PC-3 (cell line): ENCODE data around the gene GALNS. TPM values are rescaled to one million over a fixed set of nuclear protein-coding genes. Genes with fewer than 3 reads are reported as not detected.

ENCODE experiments used
- ATAC-seq: fragments of 200-7000 bp; cut with Tn5 transposase; 2 replicates; pipeline ENCODE4 v1.9.1; 2020; ENCODE audit warnings: mild to moderate bottlenecking, moderate library complexity
- BruUV-seq: library from RNA; stranded (reverse); fragments of 400-500 nt; replicated peaks from 2 replicates; lab custom pipeline; 2021; lab: Mats Ljungman, UMichigan
- CTCF ChIA-PET: fragments of 300-600 bp; sonication (Branson Sonifier 250); formaldehyde crosslinking; loops from one replicate; lab custom pipeline; 2022; ENCODE audit warnings: antibody characterized with exemption; lab: Charles Lee
- POLR2A ChIA-PET: fragments of 300-600 bp; sonication (Branson Sonifier 250); formaldehyde crosslinking; loops from one replicate; lab custom pipeline; 2022; ENCODE audit warnings: antibody characterized with exemption; ENCODE audit not compliant: unreplicated experiment; lab: Charles Lee
- DNase-seq: peaks from one replicate; pipeline ENCODE4 v3.0.0-alpha.2; 2015
- H2AFZ ChIP-seq: fragments of 300-600 bp; sonication (generic); 2 replicates; pipeline ENCODE4 v1.6.0; 2016; ENCODE audit warnings: antibody characterized with exemption, low read length
- H3F3A ChIP-seq: fragments of 300-600 bp; sonication (generic); one replicate; pipeline ENCODE4 v1.6.0; 2017; ENCODE audit warnings: antibody characterized with exemption, low read length, control low read depth, mild to moderate bottlenecking; ENCODE audit not compliant: unreplicated experiment
- H3K27ac ChIP-seq: fragments of 300-600 bp; sonication (generic); 2 replicates; pipeline ENCODE4 v1.5.1; 2016; ENCODE audit warnings: mild to moderate bottlenecking, low read length
- H3K27me3 ChIP-seq: fragments of 300-600 bp; sonication (generic); 2 replicates; pipeline ENCODE4 v1.6.1; 2016; ENCODE audit warnings: low read length, mixed read lengths
- H3K36me3 ChIP-seq: fragments of 300-600 bp; sonication (generic); 2 replicates; pipeline ENCODE4 v1.6.1; 2016; ENCODE audit warnings: low read depth, mixed run types, low read length, mixed read lengths
- H3K4me1 ChIP-seq: fragments of 300-600 bp; sonication (generic); 2 replicates; pipeline ENCODE4 v1.5.1; 2016; ENCODE audit warnings: low read length; ENCODE audit not compliant: insufficient read depth
- H3K4me2 ChIP-seq: fragments of 300-600 bp; sonication (generic); 2 replicates; pipeline ENCODE4 v1.6.0; 2016; ENCODE audit warnings: low read length
- H3K4me3 ChIP-seq: fragments of 300-600 bp; sonication (generic); 2 replicates; pipeline ENCODE4 v1.5.1; 2016; ENCODE audit warnings: mild to moderate bottlenecking, low read length, mixed read lengths
- H3K79me2 ChIP-seq: fragments of 300-600 bp; sonication (generic); 2 replicates; pipeline ENCODE4 v1.6.1; 2017; ENCODE audit warnings: low read length, mixed read lengths
- H3K9ac ChIP-seq: fragments of 300-600 bp; sonication (generic); 2 replicates; pipeline ENCODE4 v1.6.0; 2016; ENCODE audit warnings: mild to moderate bottlenecking, low read length
- H3K9me2 ChIP-seq: fragments of 300-600 bp; sonication (generic); replicated peaks from 2 replicates; pipeline ENCODE4 v1.6.1; 2016; ENCODE audit warnings: mixed run types, low read length, mixed read lengths
- H3K9me3 ChIP-seq: fragments of 300-600 bp; sonication (generic); 2 replicates; pipeline ENCODE4 v1.6.1; 2016; ENCODE audit warnings: low read length, mixed read lengths
- H4K20me1 ChIP-seq: fragments of 300-600 bp; sonication (generic); 2 replicates; pipeline ENCODE4 v1.6.1; 2016; ENCODE audit warnings: low read length, mixed read lengths
- EZH2 ChIP-seq: fragments of 300-600 bp; sonication (generic); IDR thresholded peaks from one replicate; pipeline ENCODE4 v1.6.1; 2017; ENCODE audit warnings: antibody characterized with exemption, mild to moderate bottlenecking, low read length; ENCODE audit not compliant: unreplicated experiment
- EZH2phosphoT487 ChIP-seq: fragments of 300-600 bp; sonication (generic); IDR thresholded peaks from 2 replicates; pipeline ENCODE4 v1.6.1; 2018; ENCODE audit warnings: mild to moderate bottlenecking, antibody characterized with exemption, low read length, borderline replicate concordance
- intact Hi-C: fragments of 100-400 bp; cut with micrococcal nuclease; formaldehyde crosslinking; loops from 2 replicates; pipeline ENCODE4 v1.9.0; 2023
- total RNA-seq: library from RNA; depleted of rRNA; stranded (reverse); fragments of >200 nt; gene quantifications from 2 replicates; pipeline ENCODE4 v1.2.3, GENCODE V29; 2014
- TF ChIP-seq, protein P1 (sequence below): fragments of 300-600 bp; sonication (generic); conservative IDR thresholded peaks from 2 replicates; pipeline ENCODE4 v1.5.1; 2017; ENCODE audit warnings: antibody characterized with exemption, low read depth, mild to moderate bottlenecking, low read length

The GALNS gene
- total RNA-seq, 1 experiment from 2014 or later = 18.3 TPM

DNA sequence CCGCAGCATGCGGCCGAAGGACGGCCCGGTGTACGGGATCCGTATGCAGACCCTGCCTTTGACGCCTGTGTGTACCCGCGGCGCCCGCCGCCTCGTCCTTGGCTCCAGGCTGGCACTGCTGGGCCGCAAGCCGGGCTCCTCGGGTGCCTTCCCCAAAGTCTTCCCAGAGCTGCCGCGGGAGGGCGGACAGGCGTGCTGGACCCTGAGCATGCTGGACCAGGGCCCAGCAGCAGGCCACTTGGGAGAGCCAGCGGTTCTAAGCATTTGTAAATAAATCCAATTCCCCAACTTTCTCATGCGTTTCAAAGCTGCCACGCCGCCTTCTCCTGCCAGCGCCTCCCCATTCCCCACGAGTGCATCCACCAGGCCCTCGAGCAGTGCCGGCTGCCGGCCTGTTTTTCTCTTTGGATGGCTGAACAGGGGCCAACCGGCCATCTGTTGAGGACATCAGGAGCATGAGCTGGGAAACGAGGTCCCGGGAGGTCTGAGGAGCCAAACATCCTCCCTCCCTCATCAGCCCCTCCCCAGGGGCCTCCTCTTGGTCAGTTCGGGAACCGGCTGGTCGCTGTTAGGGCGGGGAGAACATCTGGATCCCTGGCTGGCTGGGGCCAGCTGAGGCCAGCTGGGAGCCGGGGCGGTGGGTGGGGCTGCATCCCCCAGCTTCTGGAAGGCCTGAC, 30.2 kb upstream of the GALNS start:
- no peak overlapping the region for H3K4me3 ChIP-seq
- H3K79me2 ChIP-seq = no peaks in the 10 kb centered on the region
- no peak overlapping the region for H3K27ac ChIP-seq
- no peaks in the 10 kb centered on the region for H3K9me2 ChIP-seq
- H4K20me1 ChIP-seq = no peaks in the 10 kb centered on the region
- no peaks in the 10 kb centered on the region for H3K27me3 ChIP-seq
- H3F3A ChIP-seq = no peaks in the 10 kb centered on the region
- no TSS peak for BruUV-seq
- ChIA-PET POLR2A (no interaction called here), CTCF (no interaction called here)
- no peaks in the 10 kb centered on the region for H3K9me3 ChIP-seq
- no peak overlapping the region for H3K9ac ChIP-seq
- intact Hi-C loops = no loop called here
- no peak overlapping the region for H2AFZ ChIP-seq
- no peaks in the 10 kb centered on the region for H3K36me3 ChIP-seq
- ATAC-seq = no peak
- DNase-seq = no peak
- TF ChIP-seq EZH2phosphoT487 (no peak), EZH2 (no peak)
- H3K4me2 ChIP-seq = no peak overlapping the region
- H3K4me1 ChIP-seq = peaks cover 6% of the 10 kb centered on the region; the same call in 1 of the 2 replicates

DNA sequence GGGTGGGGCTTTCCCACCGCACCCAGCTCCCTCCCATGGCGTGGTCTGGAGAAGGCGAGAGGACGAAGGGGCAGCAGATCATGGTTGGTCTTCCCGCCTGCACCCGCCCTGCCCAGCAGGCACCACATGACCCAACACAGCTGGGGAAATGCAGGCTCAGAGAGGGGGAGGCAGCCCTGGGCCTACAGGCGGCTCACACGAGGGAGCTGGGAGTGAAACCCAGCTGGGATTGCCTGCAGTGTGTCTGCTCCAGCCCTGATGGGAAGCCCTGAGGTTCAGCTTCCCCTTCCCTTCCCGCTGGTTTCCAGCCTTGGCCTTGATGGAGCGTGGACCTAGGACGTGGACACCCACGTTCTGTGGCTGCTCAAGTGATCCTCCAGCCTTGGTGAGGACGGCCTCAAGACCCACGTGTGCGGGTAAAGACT, 29.7 kb upstream of the GALNS start:
- H3K4me3 ChIP-seq = no peak overlapping the region
- no TSS peak for BruUV-seq
- H3K4me2 ChIP-seq = no peak overlapping the region
- H3K4me1 ChIP-seq = peaks cover 6% of the 10 kb centered on the region; the same call in 1 of the 2 replicates
- no peaks in the 10 kb centered on the region for H4K20me1 ChIP-seq
- POLR2A ChIA-PET = no interaction called here
- H3K9ac ChIP-seq = no peak overlapping the region
- no peak overlapping the region for H3K27ac ChIP-seq
- no peaks in the 10 kb centered on the region for H3K9me3 ChIP-seq
- no peaks in the 10 kb centered on the region for H3K27me3 ChIP-seq
- no peak overlapping the region for H2AFZ ChIP-seq
- intact Hi-C loops = no loop called here
- ATAC-seq (no peak), DNase-seq (no peak)
- no peaks in the 10 kb centered on the region for H3F3A ChIP-seq
- TF ChIP-seq EZH2phosphoT487 (no peak), EZH2 (no peak)
- TF ChIP-seq, protein P1, sequence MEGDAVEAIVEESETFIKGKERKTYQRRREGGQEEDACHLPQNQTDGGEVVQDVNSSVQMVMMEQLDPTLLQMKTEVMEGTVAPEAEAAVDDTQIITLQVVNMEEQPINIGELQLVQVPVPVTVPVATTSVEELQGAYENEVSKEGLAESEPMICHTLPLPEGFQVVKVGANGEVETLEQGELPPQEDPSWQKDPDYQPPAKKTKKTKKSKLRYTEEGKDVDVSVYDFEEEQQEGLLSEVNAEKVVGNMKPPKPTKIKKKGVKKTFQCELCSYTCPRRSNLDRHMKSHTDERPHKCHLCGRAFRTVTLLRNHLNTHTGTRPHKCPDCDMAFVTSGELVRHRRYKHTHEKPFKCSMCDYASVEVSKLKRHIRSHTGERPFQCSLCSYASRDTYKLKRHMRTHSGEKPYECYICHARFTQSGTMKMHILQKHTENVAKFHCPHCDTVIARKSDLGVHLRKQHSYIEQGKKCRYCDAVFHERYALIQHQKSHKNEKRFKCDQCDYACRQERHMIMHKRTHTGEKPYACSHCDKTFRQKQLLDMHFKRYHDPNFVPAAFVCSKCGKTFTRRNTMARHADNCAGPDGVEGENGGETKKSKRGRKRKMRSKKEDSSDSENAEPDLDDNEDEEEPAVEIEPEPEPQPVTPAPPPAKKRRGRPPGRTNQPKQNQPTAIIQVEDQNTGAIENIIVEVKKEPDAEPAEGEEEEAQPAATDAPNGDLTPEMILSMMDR = no peak
- no peaks in the 10 kb centered on the region for H3K36me3 ChIP-seq
- no peaks in the 10 kb centered on the region for H3K79me2 ChIP-seq
- no peaks in the 10 kb centered on the region for H3K9me2 ChIP-seq
- CTCF ChIA-PET = no interaction called here

DNA sequence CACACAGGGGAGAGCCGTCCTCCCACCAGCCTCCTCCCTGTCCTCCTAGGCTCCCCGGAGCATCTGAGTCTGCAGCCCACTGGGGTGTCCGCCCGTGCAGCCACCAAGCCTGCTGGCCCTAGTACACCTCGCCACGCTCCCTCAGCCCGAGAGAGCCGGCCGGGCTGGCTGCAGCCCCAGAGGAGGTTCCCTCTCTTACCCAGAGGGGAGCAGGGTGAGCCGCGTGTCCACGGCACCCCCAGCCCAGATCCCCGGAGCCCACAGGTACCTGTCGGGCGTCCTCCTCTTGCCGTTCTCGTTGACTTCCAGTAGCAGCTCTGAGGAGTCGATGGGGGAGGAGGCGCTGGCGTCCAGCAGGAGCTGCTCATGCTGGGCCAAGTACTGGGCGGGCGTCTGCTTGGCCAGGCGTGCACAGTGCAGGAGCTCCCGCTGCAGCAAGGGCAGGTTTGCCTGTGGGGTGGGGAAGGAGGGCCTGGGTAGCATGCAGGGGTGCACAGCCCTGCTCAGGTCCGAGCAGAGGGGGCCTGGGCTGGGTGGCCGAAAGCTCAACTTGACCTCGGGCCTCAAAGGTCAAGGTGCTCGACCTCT, 29.0 kb upstream of the GALNS start:
- Histone ChIP-seq H3K4me2 (no peak overlapping the region), H3K4me3 (no peak overlapping the region), H2AFZ (no peak overlapping the region), H3K9me2 (no peaks in the 10 kb centered on the region), H3K9ac (no peak overlapping the region), H4K20me1 (no peaks in the 10 kb centered on the region), H3K79me2 (no peaks in the 10 kb centered on the region), H3K27ac (no peak overlapping the region), H3K27me3 (no peaks in the 10 kb centered on the region), H3K4me1 (peaks cover 6% of the 10 kb centered on the region; the same call in 1 of the 2 replicates), H3F3A (no peaks in the 10 kb centered on the region), H3K36me3 (no peaks in the 10 kb centered on the region), H3K9me3 (no peaks in the 10 kb centered on the region)
- intact Hi-C loops = no loop called here
- CTCF ChIA-PET = no interaction called here
- DNase-seq = no peak
- BruUV-seq = no TSS peak
- TF ChIP-seq, protein P1 = no peak
- TF ChIP-seq EZH2phosphoT487 (no peak), EZH2 (no peak)
- ATAC-seq = no peak
- POLR2A ChIA-PET = no interaction called here
